HG03175 (cell line): ENCODE results near the gene GPR156.
"Not testable (repeated sequence)": the region's sequence is repeated elsewhere in the genome, so short reads cannot be mapped to it uniquely, and the experiment has no call there.

ENCODE experiments used
- ATAC-seq: cut with Tn5 transposase; IDR thresholded peaks from one replicate; pipeline ENCODE4 v1.9.1; 2021; ENCODE audit warnings: mild to moderate bottlenecking, moderate library complexity; ENCODE audit not compliant: unreplicated experiment

The GPR156 gene

DNA sequence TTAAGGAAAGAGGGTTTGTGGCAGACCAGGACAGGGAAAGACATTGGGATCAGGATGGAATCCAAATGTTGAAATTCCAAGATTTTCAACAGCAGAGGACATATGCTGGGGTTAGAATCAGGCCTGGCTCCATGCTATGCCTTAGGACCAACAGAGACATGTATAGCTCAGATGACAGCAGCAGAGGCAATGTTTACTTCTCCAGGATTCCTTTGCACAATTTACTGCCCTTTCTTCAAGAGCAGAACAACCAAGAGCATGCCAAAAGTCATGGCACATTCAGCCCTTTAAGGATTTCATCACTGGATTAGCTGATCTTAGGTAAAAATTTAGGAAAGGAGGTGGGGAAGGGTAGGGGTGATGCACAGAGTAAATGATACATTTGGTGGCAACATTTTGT lies 121.2 kb downstream of the GPR156 start:
- ATAC-seq: no peak

DNA sequence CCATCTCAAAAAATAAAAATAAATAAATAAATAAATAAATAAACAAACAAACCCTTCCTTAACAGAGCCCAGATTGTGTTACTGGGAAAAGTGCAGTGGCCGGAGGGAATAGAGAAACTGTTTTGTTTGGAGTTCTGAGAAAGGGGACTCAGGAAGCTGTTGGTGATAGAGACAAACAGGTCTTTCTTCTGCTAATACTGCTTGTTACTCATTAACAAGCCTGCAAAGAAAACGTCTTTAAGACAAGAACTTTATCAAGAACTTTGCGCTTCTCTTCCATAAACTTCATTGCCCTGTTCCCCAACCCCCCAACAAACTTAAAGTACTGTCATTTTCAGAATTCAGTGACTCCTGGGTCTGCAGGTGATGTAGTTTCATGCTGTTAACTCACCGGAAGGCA lies 122.0 kb downstream of the GPR156 start:
- ATAC-seq: no peak

DNA sequence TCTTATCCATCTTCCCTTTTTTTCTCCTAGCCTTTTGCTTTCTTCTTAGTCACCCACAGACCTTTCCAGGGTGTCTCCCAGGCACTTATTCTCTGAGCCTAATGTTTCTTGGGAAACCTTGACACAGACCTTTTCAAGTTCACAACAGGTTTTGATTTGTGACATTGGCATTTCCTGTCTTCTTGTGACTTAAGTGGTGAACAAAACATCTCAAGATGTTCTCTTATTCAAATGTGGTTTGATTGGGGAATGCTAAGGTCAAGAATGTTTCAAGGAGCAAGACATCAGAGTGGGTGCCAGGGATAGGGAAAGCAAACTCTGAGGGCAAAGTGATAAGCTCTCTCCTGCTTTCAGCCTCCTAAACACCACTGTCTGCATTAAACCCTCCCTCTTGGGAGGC lies 122.6 kb downstream of the GPR156 start:
- no peak for ATAC-seq

DNA sequence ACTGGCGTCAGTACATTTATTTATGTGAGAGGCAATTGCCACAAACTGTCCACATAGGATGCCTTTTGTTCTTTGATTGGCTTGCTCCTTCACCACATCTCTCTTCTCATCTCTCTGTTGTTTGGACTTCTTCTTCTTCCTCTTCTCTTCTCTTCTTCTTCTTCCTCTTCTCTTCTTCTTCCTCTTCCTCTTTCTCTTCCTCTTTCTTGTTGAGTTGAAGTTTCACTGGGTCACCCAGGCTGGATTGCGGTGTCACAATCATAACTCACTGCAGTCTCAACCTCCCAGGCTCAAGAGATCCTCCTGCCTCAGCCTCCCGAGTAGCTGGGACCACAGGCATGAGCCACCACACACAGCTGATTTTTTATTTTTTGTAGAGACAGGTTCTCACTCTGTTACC lies 123.1 kb downstream of the GPR156 start:
- no peak for ATAC-seq

DNA sequence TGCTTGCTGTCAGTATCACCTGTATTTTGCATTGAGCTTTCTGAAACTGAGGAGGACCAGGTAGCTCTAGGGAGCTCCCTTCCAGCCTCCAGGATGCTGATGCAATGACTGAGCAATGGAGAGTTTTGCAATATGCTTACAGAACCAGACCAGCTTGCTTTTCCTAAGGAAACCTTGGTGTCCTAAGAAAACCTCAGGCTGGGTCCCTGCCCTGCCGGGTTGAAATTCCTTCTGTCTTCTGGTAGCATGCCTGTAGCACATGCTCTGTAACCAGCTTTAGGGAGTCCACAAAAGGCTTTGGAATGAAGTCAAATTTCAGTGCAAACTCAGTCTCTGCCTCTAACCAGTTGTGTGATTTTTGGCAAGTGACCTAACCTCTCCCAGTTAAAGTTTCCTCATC lies 125.0 kb downstream of the GPR156 start:
- no peak for ATAC-seq

DNA sequence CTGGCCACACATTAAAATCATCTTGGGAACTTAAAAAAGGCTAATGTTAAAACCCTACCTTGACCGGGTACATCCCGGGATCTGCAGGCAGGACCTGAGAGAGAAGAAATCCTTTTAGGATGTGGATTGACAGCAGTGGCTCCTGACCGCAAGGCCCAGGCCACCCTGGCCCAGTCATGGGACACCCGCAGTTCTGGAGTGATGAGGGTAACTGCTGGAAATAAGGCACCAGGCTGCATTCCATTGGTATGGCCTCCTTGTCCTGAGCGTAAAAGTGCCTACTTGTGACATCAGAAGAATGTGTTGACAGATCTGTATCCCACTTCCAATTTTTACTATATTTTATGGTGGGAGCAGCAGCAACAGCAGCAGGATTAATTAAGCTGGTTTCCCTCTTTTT lies 127.3 kb downstream of the GPR156 start:
- ATAC-seq: no peak

DNA sequence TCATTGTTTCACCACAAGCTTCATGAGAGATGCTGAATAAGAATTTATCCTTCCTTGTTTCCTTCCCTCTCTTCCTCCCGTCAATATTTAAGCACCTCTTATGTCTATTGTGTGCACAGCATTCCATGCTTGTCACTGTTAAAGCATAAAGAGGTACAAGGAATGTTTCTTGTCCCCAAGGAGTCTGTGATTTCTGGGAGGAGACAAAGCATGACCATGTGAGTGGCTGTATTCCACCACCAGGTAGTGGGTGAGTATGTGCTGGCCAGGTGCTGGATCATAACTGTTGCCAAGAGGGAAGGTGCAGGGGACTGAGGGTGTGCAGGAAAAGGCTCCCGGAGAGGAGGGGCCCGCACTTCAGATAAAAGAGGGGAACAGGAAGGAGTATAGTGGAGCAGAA lies 127.9 kb downstream of the GPR156 start:
- ATAC-seq: no peak

DNA sequence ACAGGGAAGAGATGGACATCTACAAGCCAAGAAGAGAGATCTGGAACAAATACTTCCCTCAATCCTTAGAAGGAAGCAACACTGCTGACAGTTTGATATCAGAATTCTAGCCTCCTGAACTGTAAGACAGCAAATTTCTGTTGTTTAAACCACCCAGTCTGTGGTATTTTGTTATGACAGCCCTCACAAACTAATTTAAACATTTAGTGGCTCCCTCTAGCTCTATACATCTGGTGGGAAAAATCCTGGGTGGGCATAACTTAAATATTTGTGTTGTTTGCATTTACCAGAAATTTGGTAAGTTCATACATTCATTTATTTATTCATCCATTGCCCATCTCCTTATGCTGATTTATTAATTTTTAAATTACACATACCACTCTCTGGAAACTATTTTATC lies 128.3 kb downstream of the GPR156 start:
- no peak for ATAC-seq

DNA sequence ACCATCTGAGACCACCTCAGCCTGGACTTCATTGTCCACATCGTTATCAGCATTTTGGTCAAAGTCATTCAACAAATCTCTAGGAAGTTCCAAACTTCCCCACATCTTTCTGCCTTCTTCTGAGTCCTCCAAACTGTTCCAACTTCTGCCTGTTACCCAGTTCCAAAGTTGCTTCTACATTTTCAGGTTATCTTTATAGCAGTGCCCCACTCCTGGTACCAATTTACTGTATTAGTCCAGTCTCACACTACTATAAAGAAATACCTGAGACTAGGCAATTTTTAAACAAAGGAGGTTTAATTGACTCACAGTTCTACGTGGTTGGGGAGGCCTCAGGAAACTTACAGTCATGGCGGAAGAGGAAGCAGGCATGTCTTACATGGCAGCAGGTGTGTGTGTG lies 129.3 kb downstream of the GPR156 start:
- ATAC-seq: not testable (repeated sequence)

DNA sequence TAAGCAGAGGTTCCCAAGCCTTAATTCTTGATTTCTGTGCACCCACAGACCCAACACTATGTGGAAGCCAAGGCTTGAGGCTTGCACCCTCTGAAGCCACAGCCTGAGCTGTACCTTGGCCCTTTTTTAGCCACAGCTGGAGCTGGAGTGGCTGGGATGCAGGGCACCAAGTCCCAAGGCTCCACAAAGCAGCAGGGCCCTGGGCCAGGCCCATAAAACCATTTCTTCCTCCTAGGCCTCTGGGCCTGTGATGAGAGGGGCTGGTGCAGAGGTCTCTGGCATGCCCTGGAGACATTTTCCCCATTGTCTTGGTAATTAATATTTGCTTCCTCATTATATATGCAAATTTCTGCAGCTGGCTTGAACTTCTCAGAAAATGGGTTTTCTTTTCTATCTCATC lies 129.9 kb downstream of the GPR156 start:
- ATAC-seq: no peak

DNA sequence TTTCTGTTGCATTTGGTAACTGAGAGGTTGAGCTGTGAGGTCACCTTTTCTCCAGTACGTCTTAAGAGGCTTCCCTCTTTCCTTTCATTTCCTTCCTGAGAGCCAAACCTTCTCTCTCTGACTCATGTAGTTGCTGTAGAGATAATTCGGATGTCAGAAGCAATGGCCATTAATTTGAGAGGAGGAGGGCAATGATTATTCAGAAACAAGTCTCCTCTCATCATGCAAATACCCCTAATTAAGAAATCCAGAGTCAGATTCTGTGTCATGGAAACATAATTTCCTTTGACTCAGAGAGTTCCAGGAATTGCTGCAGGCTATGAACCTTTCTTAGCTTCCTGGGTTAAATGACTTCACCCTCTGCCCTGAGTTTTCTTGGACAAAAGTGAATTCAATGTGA lies 131.7 kb downstream of the GPR156 start:
- ATAC-seq: no peak

DNA sequence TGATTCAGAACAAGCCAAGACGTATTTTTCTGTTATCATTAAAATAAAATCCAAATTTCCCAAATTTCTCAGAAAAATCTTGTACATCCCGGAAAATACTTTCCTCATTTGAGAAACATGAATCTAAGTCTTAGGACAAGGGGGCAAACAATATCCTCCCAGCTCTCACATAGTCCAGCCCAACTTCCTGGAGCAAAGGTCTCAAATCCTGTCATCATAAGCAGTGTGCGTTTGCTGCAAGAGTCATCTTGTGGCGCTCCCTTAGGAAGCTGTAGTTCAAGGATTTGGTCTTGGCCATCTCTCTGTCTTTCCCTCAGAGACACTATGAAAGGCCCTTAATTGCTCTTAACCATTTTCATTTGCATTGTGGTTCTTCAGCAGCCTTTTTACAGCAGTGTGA lies 133.2 kb downstream of the GPR156 start:
- ATAC-seq: no peak

DNA sequence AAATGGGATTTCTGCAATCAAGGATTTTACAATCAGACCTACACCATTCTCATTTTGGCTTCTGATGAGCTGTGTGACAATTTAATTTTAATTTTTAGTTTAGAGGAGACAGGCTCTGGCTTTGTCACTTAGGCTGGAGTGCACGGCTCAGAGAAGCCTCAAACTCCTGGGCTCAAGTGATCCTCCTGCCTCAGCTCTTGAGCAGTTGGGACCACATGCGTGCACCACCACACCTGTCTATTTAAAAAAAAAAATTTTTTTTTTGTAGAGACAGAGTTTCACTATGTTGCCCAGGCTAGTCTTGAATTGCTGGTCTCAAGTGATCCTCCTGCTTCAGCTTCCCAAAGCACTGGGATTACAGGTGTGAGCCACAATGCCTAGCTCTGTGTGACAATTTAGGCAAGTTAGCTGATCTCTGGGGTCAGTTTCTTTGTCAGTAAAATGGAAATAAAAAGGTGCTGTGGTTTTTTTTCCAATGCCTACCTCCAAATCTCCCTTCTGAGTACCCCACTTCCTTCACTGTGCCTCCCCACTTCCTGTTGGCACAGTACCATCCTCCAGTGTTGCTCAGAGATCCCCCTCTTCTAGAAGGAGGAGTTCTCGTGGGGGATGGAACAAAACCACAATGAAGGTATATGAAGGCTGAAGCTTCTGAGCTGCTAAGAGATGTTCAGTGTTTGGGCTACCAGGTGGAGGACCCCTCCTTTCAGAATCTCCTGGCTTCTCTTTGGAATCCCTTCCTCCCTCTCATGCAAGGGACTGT lies 136.7 kb downstream of the GPR156 start:
- ATAC-seq: no peak

DNA sequence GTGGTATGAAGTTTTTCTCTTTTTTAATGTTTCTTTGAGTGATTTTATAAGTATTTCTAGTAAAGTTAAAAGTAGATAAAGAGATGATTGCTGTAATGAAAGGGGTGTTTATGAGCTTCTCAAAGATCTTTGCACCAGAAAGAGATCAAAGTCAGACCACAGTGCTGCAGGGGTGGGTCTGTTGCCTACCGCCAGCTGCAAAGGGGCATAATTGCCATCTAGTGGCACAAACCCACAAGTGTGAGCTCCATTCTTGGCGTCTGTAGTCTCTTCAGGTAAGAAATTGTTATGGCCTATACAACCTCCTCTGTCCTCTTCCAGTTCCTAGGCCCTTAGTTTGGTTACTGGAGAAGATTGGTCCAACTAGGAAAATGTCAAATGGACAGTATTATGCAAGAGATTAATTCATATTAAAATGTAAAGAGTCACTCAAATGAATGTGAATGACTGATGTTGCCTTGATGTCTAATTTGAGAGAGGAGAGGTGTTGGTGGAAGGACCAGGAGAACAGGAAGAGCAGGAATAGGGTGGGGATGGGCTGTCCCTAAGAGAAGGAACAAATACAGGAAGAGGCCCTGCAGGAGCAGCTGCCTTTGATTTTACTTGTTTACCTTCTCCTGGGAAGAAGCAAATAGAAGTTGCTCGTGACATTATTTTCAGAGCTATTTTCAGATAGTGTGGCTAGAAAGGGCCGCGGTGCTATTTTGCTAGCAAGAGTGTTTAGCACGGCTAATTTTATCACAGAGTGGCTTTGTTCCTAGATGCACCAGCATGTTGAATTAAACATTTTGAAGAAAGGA lies 137.8 kb downstream of the GPR156 start:
- ATAC-seq: no peak

DNA sequence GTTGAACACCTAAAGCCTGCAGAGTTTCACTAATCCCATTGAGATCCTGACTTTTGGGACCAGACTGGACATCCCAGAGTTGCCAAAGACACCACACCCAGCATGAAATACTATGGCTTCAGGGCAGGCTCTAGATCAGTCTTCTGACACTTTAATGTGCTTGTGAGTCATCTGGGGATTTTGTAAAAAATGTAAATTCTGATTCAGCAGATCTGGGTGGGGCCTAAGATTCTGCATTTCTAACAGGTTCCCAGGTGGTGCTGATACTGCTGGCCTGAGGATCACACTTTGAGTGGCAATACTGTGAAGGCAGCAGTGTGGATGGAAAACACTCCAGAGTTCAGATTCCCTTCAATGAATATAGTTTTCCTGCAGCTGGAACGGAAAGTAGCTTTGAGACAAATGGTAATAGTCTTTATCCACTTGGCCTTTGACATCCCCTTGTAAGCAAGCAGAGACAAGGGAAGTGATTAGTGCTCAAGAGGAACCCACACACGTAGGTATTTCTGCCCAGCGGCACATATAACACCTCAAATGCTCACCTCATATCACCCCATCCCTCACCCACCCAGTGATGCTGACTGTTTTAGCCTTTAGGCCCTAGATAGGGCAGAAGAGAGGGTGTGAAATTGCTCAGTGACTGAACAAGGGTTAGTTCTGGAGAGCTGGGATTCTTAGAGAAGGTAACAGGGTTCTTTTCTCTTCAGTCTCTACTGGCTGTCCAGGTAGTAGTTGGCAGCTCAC lies 139.3 kb downstream of the GPR156 start:
- peak; percentile 63 for ATAC-seq

DNA sequence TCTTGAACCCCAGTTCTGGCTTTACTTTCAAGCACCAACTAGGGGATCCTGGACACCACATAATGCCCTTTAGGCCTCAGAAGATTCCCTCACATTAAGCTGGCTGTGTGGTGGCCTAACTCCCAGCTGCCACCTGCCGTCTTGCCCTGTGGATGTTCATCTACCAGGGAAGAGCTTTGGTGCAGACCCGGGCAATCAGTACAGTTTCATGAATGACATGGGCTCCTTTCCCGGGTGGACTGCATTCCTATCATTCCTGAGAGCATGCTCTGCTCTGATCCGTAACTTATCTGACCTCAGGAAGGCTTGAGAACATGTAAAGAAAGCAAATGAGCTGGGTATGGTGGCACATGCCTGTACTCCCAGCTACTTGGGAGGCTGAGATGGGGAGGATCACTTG lies 140.8 kb downstream of the GPR156 start:
- no peak for ATAC-seq

DNA sequence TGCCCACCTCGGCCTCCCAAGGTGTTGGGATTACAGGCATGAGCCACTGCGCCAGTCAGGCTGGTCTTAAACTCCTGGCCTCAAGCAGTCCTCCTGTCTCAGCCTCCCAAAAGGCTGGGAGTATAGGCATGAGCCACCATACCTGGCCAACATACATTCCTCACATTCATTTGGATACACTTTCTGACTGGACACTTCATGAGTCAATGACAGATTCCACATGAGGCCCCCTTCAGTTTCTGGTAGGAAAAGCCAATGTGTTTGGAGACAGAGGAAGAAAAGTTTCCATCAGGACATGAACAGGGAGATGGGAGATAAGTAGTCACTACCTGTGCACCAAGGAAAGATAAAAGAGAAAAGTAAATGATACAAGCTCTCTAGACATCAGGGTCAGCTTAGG lies 141.3 kb downstream of the GPR156 start:
- ATAC-seq: no peak

DNA sequence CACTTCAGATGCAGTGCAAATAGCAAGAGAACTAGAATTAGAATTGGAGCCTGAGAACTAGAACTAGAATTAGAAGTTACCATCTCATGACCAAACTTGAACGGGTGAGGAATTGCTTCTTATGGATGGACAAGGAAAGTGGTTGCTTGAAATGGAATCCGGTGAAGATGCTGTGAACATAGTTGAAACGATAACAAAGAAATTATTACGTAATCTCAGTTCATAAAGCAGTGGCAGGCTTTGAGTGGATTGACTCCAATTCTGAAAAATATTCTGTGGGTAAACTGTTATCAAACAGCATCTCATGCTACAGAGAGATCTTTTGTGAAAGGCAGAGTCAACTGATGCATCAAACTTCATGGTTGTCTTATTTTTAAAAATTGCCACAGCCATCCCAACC lies 142.8 kb downstream of the GPR156 start:
- no peak for ATAC-seq

DNA sequence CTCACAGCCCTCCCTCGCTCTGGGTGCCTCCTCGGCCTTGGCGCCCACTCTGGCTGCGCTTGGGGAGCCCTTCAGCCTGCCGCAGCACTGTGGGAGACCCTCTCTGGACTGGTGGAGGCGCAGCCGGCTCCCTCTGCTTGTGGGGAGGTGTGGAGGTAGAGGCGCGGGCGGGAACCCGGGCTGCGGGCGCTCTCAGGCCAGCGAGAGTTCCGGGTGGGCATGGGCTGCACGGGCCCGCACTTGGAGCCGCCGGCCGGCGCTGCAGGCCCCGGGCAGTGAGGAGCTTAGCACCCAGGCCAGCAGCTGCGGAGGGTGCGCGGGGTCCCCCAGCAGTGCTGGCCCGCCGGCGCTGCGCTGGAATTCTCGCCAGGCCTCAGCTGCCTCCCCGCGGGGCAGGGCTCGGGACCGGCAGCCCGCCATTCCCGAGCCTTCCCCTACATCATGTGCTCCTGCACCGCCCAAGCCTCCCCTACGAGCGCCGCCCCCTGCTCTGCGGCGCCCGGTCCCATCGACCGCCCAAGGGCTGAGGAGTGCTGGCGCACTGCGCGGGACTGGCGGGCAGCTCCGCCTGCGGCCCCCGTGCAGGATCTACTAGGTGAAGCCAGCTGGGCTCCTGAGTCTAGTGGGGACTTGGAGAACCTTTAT lies 144.8 kb downstream of the GPR156 start:
- no peak for ATAC-seq

DNA sequence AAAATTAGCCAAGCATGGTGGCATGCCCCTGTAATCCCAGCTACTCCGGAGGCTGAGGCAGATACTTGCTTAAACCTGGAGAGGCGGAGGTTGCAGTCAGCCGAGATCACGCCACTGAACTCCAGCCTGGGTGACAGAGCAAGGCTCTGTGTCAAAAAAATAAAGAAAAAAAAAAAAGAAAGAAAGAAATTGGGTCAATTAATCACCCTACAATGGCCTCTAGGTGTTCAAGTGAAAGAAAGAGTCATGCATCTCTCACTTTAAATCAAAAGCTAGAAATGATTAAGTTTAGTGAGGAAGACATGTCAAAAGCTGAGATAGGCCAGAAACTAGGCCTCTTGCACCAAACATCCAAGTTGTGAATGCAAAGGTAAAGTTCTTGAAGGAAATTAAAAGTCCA lies 145.9 kb downstream of the GPR156 start:
- no peak for ATAC-seq

DNA sequence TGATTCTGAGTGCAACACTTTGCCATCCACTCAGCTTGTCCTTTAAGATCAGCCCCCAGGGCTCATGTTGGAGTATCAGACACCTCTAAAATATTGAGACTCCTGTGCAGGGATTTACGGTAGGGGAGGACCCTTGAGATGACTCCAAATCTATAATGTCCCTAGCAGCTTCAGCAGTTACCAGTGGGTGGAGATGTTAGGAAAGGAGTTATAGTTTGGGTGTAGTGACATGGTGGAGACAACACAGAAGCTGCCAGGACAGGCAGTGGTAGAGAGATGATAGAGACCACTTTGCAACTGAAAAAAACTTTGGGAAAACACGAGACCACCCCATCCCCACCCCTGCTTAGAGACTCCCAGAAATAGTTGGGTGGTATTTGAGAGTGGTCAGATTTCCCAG lies 147.5 kb downstream of the GPR156 start:
- ATAC-seq: no peak
